Activated CD4-positive, alpha-beta memory T cell treated with anti-CD3 and anti-CD28 coated beads for 36 hours (primary cell): ENCODE measurements around the gene RHOG. TPM values are rescaled to one million over a fixed set of nuclear protein-coding genes. Genes with fewer than 3 reads are reported as not detected.

ENCODE experiments used
- CTCF ChIA-PET: fragments of 350-600 bp; sonication (Branson Sonifier 250); formaldehyde crosslinking; loops from one replicate; lab custom pipeline; 2021; ENCODE audit warnings: antibody characterized with exemption, inconsistent platforms; lab: Charles Lee
- POLR2A ChIA-PET: fragments of 350-600 bp; sonication (Branson Sonifier 250); formaldehyde crosslinking; loops from one replicate; lab custom pipeline; 2021; ENCODE audit warnings: antibody characterized with exemption; lab: Charles Lee
- DNase-seq: peaks from one replicate; pipeline ENCODE4 v3.0.0-alpha.2; 2020
- H3K27ac Mint-ChIP-seq: one replicate; pipeline ENCODE4 v1.8.0; 2021; ENCODE audit warnings: mixed read lengths
- H3K27me3 Mint-ChIP-seq: one replicate; pipeline ENCODE4 v1.8.0; 2021; ENCODE audit warnings: mixed read lengths
- H3K36me3 Mint-ChIP-seq: one replicate; pipeline ENCODE4 v1.8.0; 2021; ENCODE audit warnings: mixed read lengths
- H3K4me1 Mint-ChIP-seq: one replicate; pipeline ENCODE4 v1.8.0; 2021; ENCODE audit warnings: low read depth, mixed read lengths
- H3K4me3 Mint-ChIP-seq: one replicate; pipeline ENCODE4 v1.8.0; 2021; ENCODE audit warnings: mild to moderate bottlenecking, mixed read lengths
- H3K9me3 Mint-ChIP-seq: one replicate; pipeline ENCODE4 v1.8.0; 2021; ENCODE audit warnings: mixed read lengths
- intact Hi-C: fragments of 100-400 bp; cut with micrococcal nuclease; formaldehyde crosslinking; loops from one replicate; pipeline ENCODE4 v1.15.1; 2023
- total RNA-seq, 2 experiments: library from RNA; stranded (reverse); gene quantifications; one replicate each; pipeline ENCODE4 v1.2.3, GENCODE V29; 2021

RHOG gene
- total RNA-seq, 2 experiments from 2014 or later: 181 to 186 TPM

GRCh38 chr11:3849297-3849874, 8.6 kb upstream of the RHOG start:
- H3K27ac Mint-ChIP-seq: peak overlapping the region; percentile 34
- peaks cover 37% of the 10 kb centered on the region for H3K4me1 Mint-ChIP-seq
- H3K9me3 Mint-ChIP-seq: no peaks in the 10 kb centered on the region
- POLR2A ChIA-PET: interaction anchor here (0.7 to 2.9 kb wide), 3 partner anchors 9 to 223 kb away, joined by 3 to 8 read pairs (median 3); partner anchors contain the start of gene RHOG
- DNase-seq: peak; percentile 42
- CTCF ChIA-PET: interaction anchor here (0.7 to 23.7 kb wide), 58 partner anchors 8 to 256 kb away, joined by 3 to 756 read pairs (median 4); partner anchors contain the start of genes NUP98 and RHOG
- H3K27me3 Mint-ChIP-seq: no peaks in the 10 kb centered on the region
- no peaks in the 10 kb centered on the region for H3K36me3 Mint-ChIP-seq
- no peak overlapping the region for H3K4me3 Mint-ChIP-seq
- intact Hi-C loops: loop anchor here (1.0 kb wide), 1 partner anchor 223 kb away; no protein-coding TSS in a partner anchor

GRCh38 chr11:3845670-3846069, 4.9 kb upstream of the RHOG start:
- ChIA-PET POLR2A (interaction anchor here (1.6 kb wide), 1 partner anchor 9 kb away, joined by 5 read pairs; the partner anchor contains the start of gene STIM1), CTCF (interaction anchor here (1.0 to 23.7 kb wide), 3 partner anchors 9 to 224 kb away, joined by 4 to 756 read pairs (median 5); no protein-coding TSS in a partner anchor)
- Mint-ChIP-seq H3K27me3 (no peaks in the 10 kb centered on the region), H3K4me1 (peaks cover 36% of the 10 kb centered on the region), H3K4me3 (no peak overlapping the region), H3K27ac (no peak overlapping the region), H3K9me3 (no peaks in the 10 kb centered on the region), H3K36me3 (no peaks in the 10 kb centered on the region)
- DNase-seq: no peak
- intact Hi-C loops: no loop called here

- ChIA-PET CTCF (interaction anchor here (1.0 to 23.7 kb wide), 4 partner anchors 6 to 225 kb away, joined by 4 to 756 read pairs (median 125); partner anchors contain the start of gene STIM1), POLR2A (interaction anchor here (1.6 kb wide), 1 partner anchor 10 kb away, joined by 5 read pairs; the partner anchor contains the start of gene STIM1)
- peaks cover under 1% of the 10 kb centered on the region for H3K36me3 Mint-ChIP-seq
- H3K9me3 Mint-ChIP-seq: no peaks in the 10 kb centered on the region
- DNase-seq: no peak
- intact Hi-C loops: no loop called here
- peaks cover 36% of the 10 kb centered on the region for H3K4me1 Mint-ChIP-seq
- H3K27ac Mint-ChIP-seq: no peak overlapping the region
- H3K4me3 Mint-ChIP-seq: no peak overlapping the region
- no peaks in the 10 kb centered on the region for H3K27me3 Mint-ChIP-seq
These were observed 4.5 kb upstream of the RHOG start for GRCh38 chr11:3845246-3845645.

- H3K4me3 Mint-ChIP-seq: no peak overlapping the region
- no peaks in the 10 kb centered on the region for H3K27me3 Mint-ChIP-seq
- peaks cover 33% of the 10 kb centered on the region for H3K4me1 Mint-ChIP-seq
- DNase-seq: no peak
- ChIA-PET POLR2A (interaction anchor here (1.1 to 1.5 kb wide), 2 partner anchors 10 to 18 kb away, joined by 3 to 16 read pairs; no protein-coding TSS in a partner anchor), CTCF (interaction anchor here (10.6 to 23.7 kb wide), 2 partner anchors 8 to 227 kb away, joined by 245 to 756 read pairs; partner anchors contain the start of gene STIM1)
- no peaks in the 10 kb centered on the region for H3K9me3 Mint-ChIP-seq
- H3K27ac Mint-ChIP-seq: peak overlapping the region; percentile 64
- intact Hi-C loops: no loop called here
- H3K36me3 Mint-ChIP-seq: peaks cover 20% of the 10 kb centered on the region
These were observed 2.6 kb upstream of the RHOG start for GRCh38 chr11:3843326-3843725.

- H3K4me3 Mint-ChIP-seq: peak overlapping the region; percentile 76
- CTCF ChIA-PET: interaction anchor here (0.6 to 23.7 kb wide), 25 partner anchors 9 to 255 kb away, joined by 3 to 756 read pairs (median 4); partner anchors contain the start of genes NUP98, PGAP2, RRM1 and STIM1
- H3K9me3 Mint-ChIP-seq: no peaks in the 10 kb centered on the region
- H3K4me1 Mint-ChIP-seq: peaks cover 42% of the 10 kb centered on the region
- peak overlapping the region; percentile 93 for H3K27ac Mint-ChIP-seq
- peak; percentile 97 for DNase-seq
- peaks cover 27% of the 10 kb centered on the region for H3K36me3 Mint-ChIP-seq
- no peaks in the 10 kb centered on the region for H3K27me3 Mint-ChIP-seq
- intact Hi-C loops: loop anchor here (1.0 kb wide), 4 partner anchors 13 to 253 kb away; partner anchors contain the start of genes NUP98 and RRM1
- POLR2A ChIA-PET: interaction anchor here (0.5 to 5.7 kb wide), 24 partner anchors 7 to 287 kb away, joined by 3 to 124 read pairs (median 5); partner anchors contain the start of genes NUP98, RRM1 and STIM1
These were observed 929 bp upstream of the RHOG start for GRCh38 chr11:3841426-3842350.

GRCh38 chr11:3840004-3840869, 522 bp downstream of the RHOG start:
- Mint-ChIP-seq H3K4me3 (peak overlapping the region; percentile 92), H3K4me1 (peaks cover 53% of the 10 kb centered on the region), H3K9me3 (no peaks in the 10 kb centered on the region), H3K27ac (peak overlapping the region; percentile 92), H3K36me3 (peaks cover 32% of the 10 kb centered on the region), H3K27me3 (no peaks in the 10 kb centered on the region)
- ChIA-PET POLR2A (interaction anchor here (0.8 to 5.7 kb wide), 15 partner anchors 9 to 256 kb away, joined by 3 to 124 read pairs (median 5); partner anchors contain the start of genes NUP98, RRM1 and STIM1), CTCF (interaction anchor here (1.0 to 23.7 kb wide), 10 partner anchors 11 to 230 kb away, joined by 3 to 756 read pairs (median 7); partner anchors contain the start of genes PGAP2 and STIM1)
- peak; percentile 57 for DNase-seq
- intact Hi-C loops: no loop called here

- no peaks in the 10 kb centered on the region for H3K9me3 Mint-ChIP-seq
- peak overlapping the region; percentile 92 for H3K27ac Mint-ChIP-seq
- H3K36me3 Mint-ChIP-seq: peaks cover 49% of the 10 kb centered on the region
- peaks cover 59% of the 10 kb centered on the region for H3K4me1 Mint-ChIP-seq
- peak overlapping the region; percentile 92 for H3K4me3 Mint-ChIP-seq
- intact Hi-C loops: no loop called here
- POLR2A ChIA-PET: interaction anchor here (0.6 to 5.7 kb wide), 4 partner anchors 16 to 258 kb away, joined by 3 to 124 read pairs (median 5); partner anchors contain the start of gene STIM1
- no peaks in the 10 kb centered on the region for H3K27me3 Mint-ChIP-seq
- DNase-seq: no peak
- CTCF ChIA-PET: interaction anchor here (0.6 to 23.7 kb wide), 5 partner anchors 13 to 232 kb away, joined by 3 to 756 read pairs (median 24); partner anchors contain the start of genes PGAP2 and STIM1
These were observed 2.3 kb downstream of the RHOG start for GRCh38 chr11:3838504-3838903.

GRCh38 chr11:3837793-3838192, 3.0 kb downstream of the RHOG start:
- Mint-ChIP-seq H3K4me3 (peak overlapping the region; percentile 92), H3K27ac (peak overlapping the region; percentile 92), H3K27me3 (no peaks in the 10 kb centered on the region), H3K4me1 (peaks cover 59% of the 10 kb centered on the region), H3K36me3 (peaks cover 53% of the 10 kb centered on the region), H3K9me3 (no peaks in the 10 kb centered on the region)
- intact Hi-C loops: loop anchor here (1.0 kb wide), 1 partner anchor 13 kb away; no protein-coding TSS in a partner anchor
- DNase-seq: peak; percentile 33
- ChIA-PET POLR2A (interaction anchor here (1.4 to 5.7 kb wide), 2 partner anchors 17 to 259 kb away, joined by 4 to 124 read pairs; partner anchors contain the start of gene STIM1), CTCF (interaction anchor here (5.0 to 23.7 kb wide), 3 partner anchors 14 to 232 kb away, joined by 24 to 756 read pairs (median 245); partner anchors contain the start of genes PGAP2 and STIM1)

- Mint-ChIP-seq H3K4me1 (peaks cover 63% of the 10 kb centered on the region), H3K27me3 (no peaks in the 10 kb centered on the region)
These were observed 3.9 kb downstream of the RHOG start for GRCh38 chr11:3836903-3837302.

GRCh38 chr11:3835751-3836150, 5.0 kb downstream of the RHOG start:
- Mint-ChIP-seq H3K9me3 (no peaks in the 10 kb centered on the region), H3K4me1 (peaks cover 72% of the 10 kb centered on the region), H3K27ac (peak overlapping the region; percentile 92), H3K27me3 (no peaks in the 10 kb centered on the region), H3K4me3 (peak overlapping the region; percentile 64), H3K36me3 (peaks cover 64% of the 10 kb centered on the region)
- DNase-seq: no peak
- POLR2A ChIA-PET: interaction anchor here (0.7 to 1.2 kb wide), 4 partner anchors 19 to 38 kb away, joined by 3 to 6 read pairs (median 4); partner anchors contain the start of gene NUP98
- CTCF ChIA-PET: interaction anchor here (0.6 to 23.7 kb wide), 5 partner anchors 11 to 321 kb away, joined by 3 to 756 read pairs (median 24); partner anchors contain the start of genes PGAP2 and STIM1
- intact Hi-C loops: no loop called here

More at GRCh38 chr11:3836903-3837302, 3.9 kb downstream of the RHOG start:
- no peaks in the 10 kb centered on the region for H3K9me3 Mint-ChIP-seq
- peak overlapping the region; percentile 92 for H3K4me3 Mint-ChIP-seq
- ChIA-PET POLR2A (interaction anchor here (5.7 kb wide), 1 partner anchor 18 kb away, joined by 124 read pairs; the partner anchor contains the start of gene STIM1), CTCF (interaction anchor here (5.0 to 23.7 kb wide), 3 partner anchors 15 to 233 kb away, joined by 24 to 756 read pairs (median 245); partner anchors contain the start of genes PGAP2 and STIM1)
- peaks cover 53% of the 10 kb centered on the region for H3K36me3 Mint-ChIP-seq
- intact Hi-C loops: loop anchor here (1.0 kb wide), 1 partner anchor 13 kb away; no protein-coding TSS in a partner anchor
- peak overlapping the region; percentile 92 for H3K27ac Mint-ChIP-seq
- DNase-seq: peak; percentile 68
